ENCODE results near the gene RDH13. TPM values are rescaled to one million over a fixed set of nuclear protein-coding genes. Genes with fewer than 3 reads are reported as not detected.
"Not testable (repeated sequence)": the region's sequence is repeated elsewhere in the genome, so short reads cannot be mapped to it uniquely, and the experiment has no call there.

RDH13 gene
- total RNA-seq, 1 experiment from 2014 or later, result 39.5 TPM

GRCh38 chr19:55000761-55001160 is 62.2 kb downstream of the RDH13 start (continued):
- no peak for TF ChIP-seq ATF6 (CRISPR knock-in tag; IDR thresholded peaks at IDR 0.05)

- H3K27ac Mint-ChIP-seq, result not testable (repeated sequence)
- peaks cover 19% of the 10 kb centered on the region for H3K27me3 Mint-ChIP-seq (ENCODE audit: low read depth)
Measured at GRCh38 chr19:54998751-54999239, 64.2 kb downstream of the RDH13 start.

GRCh38 chr19:54995561-54995960 is 67.4 kb downstream of the RDH13 start:
- no peak overlapping the region for H3K4me3 Mint-ChIP-seq

More at GRCh38 chr19:54998751-54999239, 64.2 kb downstream of the RDH13 start:
- H3K4me1 Mint-ChIP-seq; H3K4me3 Mint-ChIP-seq; POLR2A ChIA-PET; CTCF ChIA-PET; DNase-seq (ENCODE audit: low spot score); ATAC-seq: not testable (repeated sequence)
- peaks cover 10% of the 10 kb centered on the region for H3K9me3 Mint-ChIP-seq
- peaks cover 16% of the 10 kb centered on the region for H3K36me3 Mint-ChIP-seq

More at GRCh38 chr19:54995561-54995960, 67.4 kb downstream of the RDH13 start:
- peaks cover 6% of the 10 kb centered on the region for H3K36me3 Mint-ChIP-seq
- CTCF ChIA-PET, result no interaction called here
- TF ChIP-seq PRDM15 (CRISPR knock-in tag; IDR thresholded peaks at IDR 0.05), result no peak
- TF ChIP-seq HMGA2 (CRISPR knock-in tag; IDR thresholded peaks at IDR 0.05), result no peak
- TF ChIP-seq ATF2 (CRISPR knock-in tag; IDR thresholded peaks at IDR 0.05; ENCODE audit: borderline replicate concordance, low read depth), result no peak
- no peak for TF ChIP-seq AFF4 (CRISPR knock-in tag; IDR thresholded peaks at IDR 0.05; ENCODE audit: borderline replicate concordance)
- no peaks in the 10 kb centered on the region for H3K4me1 Mint-ChIP-seq
- DNase-seq (ENCODE audit: low spot score) (no peak), ATAC-seq (no peak)
- POLR2A ChIA-PET, result interaction anchor here (0.6 kb wide), 1 partner anchor 508 kb away, joined by 5 read pairs; no protein-coding TSS in a partner anchor
- peaks cover 9% of the 10 kb centered on the region for H3K9me3 Mint-ChIP-seq
- no peak overlapping the region for H3K27ac Mint-ChIP-seq
- H3K27me3 Mint-ChIP-seq (ENCODE audit: low read depth), result peaks cover 22% of the 10 kb centered on the region

Other genes starting within 250 kb of the RDH13 start
- gene KIR3DL1, start 246.7 kb downstream of the RDH13 start, total RNA-seq (2021), result not detected in 3 replicates
- gene KIR2DS4, start 230.5 kb downstream of the RDH13 start, total RNA-seq (2021), result not detected in 3 replicates
- gene KIR3DL2, start 212.7 kb downstream of the RDH13 start, total RNA-seq (2021), result not detected in 3 replicates
- gene FCAR, start 188.9 kb downstream of the RDH13 start, total RNA-seq (2021), result 0.22 to 0.39 TPM in 2 of 3 replicates, not detected in the other
- 4.3 to 7.9 TPM (median 7.2 TPM) in 3 replicates for gene NCR1, start 157.0 kb downstream of the RDH13 start, total RNA-seq (2021)
- gene NLRP7, start 115.6 kb downstream of the RDH13 start, total RNA-seq (2021), result 4.1 to 6.8 TPM (median 5.0 TPM) in 3 replicates
- gene NLRP2, start 96.8 kb downstream of the RDH13 start, total RNA-seq (2021), result 3.0 to 3.7 TPM (median 3.4 TPM) in 3 replicates
- 0.41 to 1.1 TPM (median 0.61 TPM) in 3 replicates for gene GP6, start 24.9 kb downstream of the RDH13 start, total RNA-seq (2021)
- 38.9 to 43.8 TPM (median 42.8 TPM) in 3 replicates for gene EPS8L1, start 12.7 kb upstream of the RDH13 start, total RNA-seq (2021)
- 88.4 to 99.3 TPM (median 92.3 TPM) in 3 replicates for gene PPP1R12C, start 54.5 kb upstream of the RDH13 start, total RNA-seq (2021)
- 50.6 to 127 TPM (median 108 TPM) in 3 replicates for gene TNNT1, start 86.1 kb upstream of the RDH13 start, total RNA-seq (2021)
- 15.0 to 36.7 TPM (median 34.0 TPM) in 3 replicates for gene TNNI3, start 94.6 kb upstream of the RDH13 start, total RNA-seq (2021)
- 4.0 to 5.9 TPM (median 5.6 TPM) in 3 replicates for gene DNAAF3, start 103.5 kb upstream of the RDH13 start, total RNA-seq (2021)
- 0.77 to 2.5 TPM (median 1.1 TPM) in 3 replicates for gene SYT5, start 117.1 kb upstream of the RDH13 start, total RNA-seq (2021)
- 0.41 to 0.63 TPM (median 0.44 TPM) in 3 replicates for gene PTPRH, start 146.4 kb upstream of the RDH13 start, total RNA-seq (2021)
- 3.5 to 4.2 TPM (median 4.1 TPM) in 3 replicates for gene TMEM86B, start 165.6 kb upstream of the RDH13 start, total RNA-seq (2021)
- gene PPP6R1, start 195.9 kb upstream of the RDH13 start, total RNA-seq (2021), result 78.4 to 91.8 TPM (median 83.2 TPM) in 3 replicates
- gene HSPBP1, start 217.0 kb upstream of the RDH13 start, total RNA-seq (2021), result 57.1 to 65.2 TPM (median 60.9 TPM) in 3 replicates
- gene BRSK1, start 220.8 kb upstream of the RDH13 start, total RNA-seq (2021), result 49.2 to 52.4 TPM (median 49.7 TPM) in 3 replicates